Measurements from ENCODE around the gene GABARAPL1.
"Not testable (repeated sequence)": the region's sequence is repeated elsewhere in the genome, so short reads cannot be mapped to it uniquely, and the experiment has no call there.

Gene GABARAPL1

DNA sequence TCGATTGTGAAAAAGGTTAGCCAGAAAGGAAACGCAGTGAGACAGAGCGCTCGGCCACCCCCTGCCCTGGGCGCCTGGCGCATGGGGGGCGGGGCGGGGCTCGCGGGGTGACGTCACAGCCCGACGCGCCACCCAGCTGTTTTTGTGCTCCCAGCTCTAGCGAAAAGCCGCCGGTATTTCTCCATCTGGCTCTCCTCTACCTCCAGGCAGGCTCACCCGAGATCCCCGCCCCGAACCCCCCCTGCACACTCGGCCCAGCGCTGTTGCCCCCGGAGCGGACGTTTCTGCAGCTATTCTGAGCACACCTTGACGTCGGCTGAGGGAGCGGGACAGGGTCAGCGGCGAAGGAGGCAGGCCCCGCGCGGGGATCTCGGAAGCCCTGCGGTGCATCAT, at the start of gene GABARAPL1:
GABARAPL1 (plus strand) TSS at position 139 of the 393 bp plus-strand sequence; CDS start at position 392, 253 bp downstream.
- peak; percentile 62 for DNase-seq

DNA sequence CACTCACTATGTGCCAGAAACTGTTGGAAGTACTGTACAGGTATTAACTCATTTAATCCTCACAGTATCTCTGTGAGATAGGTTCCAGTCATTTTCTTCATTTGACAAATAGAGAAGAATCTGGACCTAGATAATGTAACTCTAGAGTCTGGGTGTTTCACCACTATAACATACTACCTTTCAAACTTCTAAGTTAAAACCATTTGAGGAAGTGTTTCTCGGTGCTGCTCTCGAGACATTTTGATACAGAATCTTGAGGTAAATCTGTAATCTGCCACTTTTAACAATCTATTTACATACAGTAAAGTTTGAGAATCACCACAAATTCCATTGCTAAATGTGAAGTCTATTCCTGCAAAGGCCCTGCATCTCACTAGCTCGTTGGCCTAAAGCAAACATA, 49.6 kb upstream of the GABARAPL1 start:
- no peak for DNase-seq

DNA sequence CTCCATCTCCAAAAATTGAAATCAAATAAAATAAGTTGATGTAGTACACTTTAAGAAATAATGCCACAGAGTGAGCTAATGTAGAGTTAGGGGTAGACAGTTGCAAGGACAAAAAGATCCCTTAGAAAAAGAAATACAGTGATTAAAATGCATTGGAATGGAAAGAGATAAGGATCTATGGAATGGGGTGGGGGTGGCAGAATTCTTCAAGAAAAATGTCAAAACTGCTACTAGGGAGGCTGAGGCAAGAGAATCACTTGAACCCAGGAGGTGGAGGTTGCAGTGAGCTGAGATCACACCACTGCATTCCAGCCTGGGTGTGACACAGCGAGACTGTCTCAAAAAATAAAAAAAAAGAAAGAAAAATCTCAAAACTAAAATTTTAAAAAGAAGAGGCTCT, 47.3 kb upstream of the GABARAPL1 start:
- no peak for DNase-seq

DNA sequence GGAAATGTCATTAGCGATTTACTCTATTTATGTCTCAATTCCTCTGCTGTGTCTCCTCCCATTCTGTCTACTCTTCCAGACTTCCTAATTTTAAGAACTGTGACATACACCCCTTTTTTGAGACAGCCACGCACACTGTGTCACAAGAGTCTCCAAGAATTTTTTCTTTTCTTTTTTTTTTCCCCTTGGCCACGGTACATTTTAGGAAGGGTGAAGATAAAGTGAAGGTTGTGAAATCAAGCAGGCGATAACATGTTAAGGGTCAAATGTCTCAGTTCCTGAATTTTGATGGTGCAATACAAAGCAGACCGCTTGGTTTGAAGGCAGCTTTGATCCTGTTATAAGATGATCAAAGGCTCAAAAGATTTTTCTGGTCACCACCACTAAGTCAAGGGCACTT, 45.1 kb upstream of the GABARAPL1 start:
- no peak for DNase-seq

DNA sequence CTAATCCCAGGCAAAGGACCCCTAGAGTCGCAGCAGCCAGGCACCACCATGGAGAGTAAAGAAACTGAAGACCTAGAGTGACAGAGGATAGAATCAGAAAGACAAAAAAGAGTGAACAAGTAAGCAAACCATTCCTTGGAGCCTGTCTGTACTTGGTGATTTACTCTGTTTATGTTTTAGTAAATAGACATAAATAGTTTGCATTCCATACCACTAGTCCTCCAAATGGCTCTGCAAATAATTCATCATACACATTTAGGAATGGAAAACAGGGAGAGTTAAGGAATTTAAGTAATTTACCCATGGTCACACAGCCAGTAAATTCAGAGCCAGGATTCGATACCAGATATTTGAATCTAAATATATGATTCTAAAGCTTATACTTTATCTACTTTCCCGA, 43.6 kb upstream of the GABARAPL1 start:
- DNase-seq, result no peak

DNA sequence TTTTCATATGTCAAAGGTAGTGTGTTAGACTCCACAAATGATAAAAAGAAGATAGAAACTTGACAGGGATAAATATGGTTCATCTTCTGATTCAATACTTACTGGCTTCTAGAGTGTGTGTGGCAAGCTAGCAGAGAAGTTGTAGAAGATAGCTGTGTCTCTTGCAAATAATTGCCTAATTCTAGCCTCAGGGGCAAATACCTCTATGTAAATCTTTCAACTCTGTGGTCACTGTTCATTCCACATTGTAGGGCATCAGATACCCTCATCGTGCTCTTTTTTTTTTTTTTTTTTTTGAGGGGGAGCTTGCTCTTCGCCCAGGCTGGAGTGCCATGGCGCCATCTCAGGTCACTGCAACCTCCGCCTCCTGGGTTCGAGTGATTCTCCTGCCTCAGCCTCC, 42.5 kb upstream of the GABARAPL1 start:
- DNase-seq, result no peak

DNA sequence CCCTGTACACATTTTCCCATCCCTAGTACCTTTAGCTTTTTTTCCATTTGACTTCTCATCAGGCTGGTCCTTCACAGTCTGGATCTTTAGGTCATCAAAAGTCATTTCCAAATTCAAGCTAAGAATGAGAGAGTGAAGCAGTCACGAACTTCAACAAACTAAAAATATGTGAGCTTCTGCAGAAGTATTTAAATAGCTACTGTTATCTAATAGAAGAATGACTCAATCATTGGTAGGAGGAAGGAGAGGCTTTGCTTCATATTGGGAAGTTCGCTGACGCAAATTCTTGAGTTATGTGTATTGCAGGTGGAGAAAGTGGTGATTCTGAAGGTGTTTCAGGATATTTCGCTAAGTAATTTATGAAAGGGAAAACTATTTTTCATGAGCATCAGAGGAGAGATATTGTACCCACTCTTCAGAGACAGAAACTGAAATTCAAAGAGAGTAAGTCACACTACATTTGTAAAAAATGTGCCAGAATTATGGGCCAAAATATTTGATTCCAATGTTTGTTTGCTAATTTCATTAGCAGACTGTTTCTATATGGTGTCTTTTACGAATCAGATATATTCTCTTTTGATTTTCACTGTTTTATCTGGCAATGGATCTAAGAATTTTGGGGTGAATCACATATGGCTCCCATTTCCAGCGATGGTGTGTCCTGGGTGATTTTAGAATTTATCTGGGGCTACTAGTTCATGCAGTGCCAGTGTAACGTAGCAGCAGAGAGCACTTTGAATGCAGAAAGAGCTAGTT, 40.5 kb upstream of the GABARAPL1 start, which contains the start of gene OLR1:
OLR1 (minus strand) TSS at position 160 of the 756 bp plus-strand sequence; CDS start at position 105, 55 bp downstream.
- no peak for DNase-seq

DNA sequence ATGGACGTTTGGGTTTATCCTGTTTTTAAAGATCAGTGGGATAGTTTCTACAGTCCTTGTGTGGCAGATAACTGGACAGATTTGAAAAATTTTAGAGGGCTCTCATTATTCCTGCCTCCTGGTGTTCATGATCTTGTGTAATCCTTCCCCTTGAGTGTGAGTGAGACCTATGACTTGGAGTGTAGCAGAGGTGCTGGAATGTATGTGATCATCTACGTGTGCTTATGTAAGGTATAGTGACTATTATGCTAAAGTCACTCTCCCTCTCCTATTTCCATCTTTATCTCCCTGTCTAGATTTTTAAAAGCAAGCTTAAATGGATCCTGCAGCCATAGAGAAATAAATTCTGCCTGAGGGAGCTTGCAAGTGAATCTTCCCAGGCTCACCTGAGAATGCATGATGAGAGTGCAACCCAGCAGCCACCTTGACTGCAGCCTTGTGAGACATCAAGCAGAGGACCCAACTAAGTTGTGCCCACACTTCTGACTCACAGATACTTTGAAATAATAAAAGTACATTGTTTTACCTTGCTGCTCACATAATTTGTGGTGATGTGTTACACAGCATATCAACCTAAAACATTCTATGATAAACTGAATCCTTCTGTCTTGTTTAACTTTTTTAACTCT, 37.6 kb upstream of the GABARAPL1 start:
- no peak for DNase-seq

DNA sequence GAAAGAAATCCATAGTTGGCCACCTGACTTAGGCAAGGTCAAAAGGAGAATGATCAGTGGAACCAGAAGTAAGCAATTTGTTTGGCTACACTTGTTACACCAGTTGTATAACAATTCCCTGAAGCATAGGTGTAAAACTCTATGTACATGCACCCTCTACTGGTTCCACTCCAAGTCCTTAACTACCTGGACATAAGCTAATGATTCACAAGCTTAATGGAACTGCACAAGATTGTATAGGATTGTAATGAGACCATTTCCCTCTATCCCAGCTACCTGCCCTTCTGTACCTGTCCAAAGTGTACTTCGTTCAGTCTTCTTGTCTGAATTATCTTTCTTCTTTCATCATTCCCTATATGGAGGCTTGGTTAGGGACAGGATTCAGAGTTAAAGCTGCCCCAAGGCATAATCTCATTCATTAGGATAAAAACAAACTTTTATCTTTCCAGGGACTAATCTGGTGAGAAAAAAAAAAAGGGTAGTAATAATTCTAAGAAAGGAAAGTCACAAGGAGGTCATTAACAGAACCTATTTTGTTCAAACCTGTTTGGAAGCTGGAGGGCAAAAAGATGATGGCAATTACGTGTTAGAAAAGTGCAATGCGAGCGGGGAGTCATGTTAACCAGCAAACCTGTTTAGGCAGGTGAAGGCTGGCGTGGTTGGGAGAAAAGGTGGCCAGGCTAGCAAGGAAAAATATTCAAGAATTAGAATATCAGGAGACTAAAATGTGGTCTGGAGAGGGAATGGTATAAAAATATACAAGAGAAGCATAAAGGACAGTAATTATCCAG, 36.6 kb upstream of the GABARAPL1 start:
- no peak for DNase-seq

DNA sequence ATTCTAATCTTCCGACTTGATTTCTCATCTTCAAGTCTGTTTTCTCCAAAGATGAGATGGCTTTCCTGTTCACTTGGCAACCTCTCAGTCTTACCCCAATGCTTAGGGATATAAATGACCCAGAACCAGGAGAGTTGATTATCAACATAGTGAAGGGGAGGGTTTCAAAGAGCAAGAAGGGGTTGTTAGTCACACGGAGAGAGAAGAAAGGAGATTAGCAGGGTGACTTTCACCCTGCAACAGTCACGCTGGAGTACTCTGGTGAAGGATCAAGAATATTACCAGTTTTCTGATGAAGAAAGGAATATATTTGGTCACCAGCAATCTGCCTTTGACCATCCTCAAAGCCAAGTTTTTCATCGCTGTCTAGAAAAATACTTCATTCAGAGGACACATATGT, 33.9 kb upstream of the GABARAPL1 start, which contains the start of gene TMEM52B:
TMEM52B (plus strand) TSS at position 212 of the 400 bp plus-strand sequence. CDS start 543 bp downstream, outside the sequence.
- DNase-seq, result no peak

DNA sequence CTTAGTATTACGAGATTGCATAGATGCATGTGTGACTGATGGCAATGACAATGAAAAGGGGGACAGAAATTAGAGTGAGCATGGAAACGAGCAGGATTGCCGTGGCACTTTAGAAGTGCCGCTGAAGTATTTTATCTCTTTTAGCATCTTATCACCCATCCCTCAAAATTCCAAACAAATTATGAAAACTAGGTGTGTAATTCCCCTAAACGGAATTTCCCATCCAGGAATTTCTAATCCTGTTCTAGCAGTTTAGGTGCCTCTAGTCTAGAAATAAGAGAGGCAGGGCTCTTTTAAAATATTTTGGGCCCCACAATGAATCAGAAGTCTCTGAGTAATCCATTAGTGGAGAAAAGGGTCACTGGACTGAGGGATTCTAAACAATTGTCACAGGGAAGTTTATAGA, 32.9 kb upstream of the GABARAPL1 start:
- DNase-seq, result no peak

DNA sequence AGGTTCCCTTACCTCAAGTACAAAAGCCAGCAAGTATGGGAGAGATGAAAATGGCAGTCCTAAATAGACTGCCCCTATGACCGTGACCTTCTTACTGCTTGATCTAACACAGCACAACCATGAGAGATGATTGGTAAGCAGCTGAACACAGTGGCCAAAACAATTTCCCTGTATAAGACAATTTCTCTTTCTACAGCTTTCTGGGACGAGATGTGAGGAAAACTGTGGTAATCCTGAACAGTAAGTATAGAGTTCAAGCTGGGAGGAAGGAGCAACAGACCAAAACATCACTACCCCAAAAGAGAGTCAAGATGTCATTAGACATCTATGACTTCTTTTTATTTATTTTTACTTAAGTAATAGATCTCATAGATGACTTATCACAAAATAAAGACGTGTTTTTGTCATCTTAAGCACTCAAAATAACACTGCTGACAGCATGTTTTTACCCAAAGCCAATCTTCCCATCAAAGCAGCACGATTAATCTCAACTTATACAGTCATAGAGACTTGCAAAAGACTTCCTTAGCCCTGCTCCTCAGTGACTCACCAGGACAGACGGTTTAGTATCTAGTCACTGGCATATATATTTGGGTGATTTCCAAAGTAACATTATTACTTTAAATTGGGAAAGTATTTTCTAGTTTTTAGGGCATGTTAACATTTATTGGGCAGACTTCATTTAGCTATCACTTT, 30.2 kb upstream of the GABARAPL1 start:
- DNase-seq, result no peak

DNA sequence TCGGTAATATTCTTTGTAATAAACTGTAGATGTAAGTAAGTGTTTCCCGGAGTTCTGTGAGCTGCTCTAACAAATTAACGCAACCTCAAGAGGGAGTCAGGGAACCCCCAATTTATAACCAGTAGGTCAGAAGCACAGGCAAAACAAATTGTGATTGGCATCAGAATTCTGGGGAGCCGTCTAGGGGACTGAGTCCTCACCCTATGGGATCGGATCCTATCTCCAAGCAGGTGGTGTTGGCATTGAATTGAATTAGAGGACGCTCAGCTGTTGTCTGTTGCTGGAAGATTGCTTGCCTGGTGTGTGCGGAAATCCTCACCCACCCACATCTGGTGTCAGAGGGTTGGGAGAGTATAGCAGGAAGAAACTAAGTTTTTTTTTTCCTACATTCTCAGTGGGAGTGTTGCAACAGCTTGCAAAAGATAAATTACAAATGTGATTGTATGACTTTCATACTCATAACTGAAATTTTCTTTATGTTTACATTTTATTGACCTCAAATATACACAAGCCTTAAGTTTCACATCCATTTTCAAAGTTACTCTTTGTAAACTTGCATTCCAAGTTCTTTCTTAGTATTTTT, 28.3 kb upstream of the GABARAPL1 start:
- DNase-seq, result no peak

DNA sequence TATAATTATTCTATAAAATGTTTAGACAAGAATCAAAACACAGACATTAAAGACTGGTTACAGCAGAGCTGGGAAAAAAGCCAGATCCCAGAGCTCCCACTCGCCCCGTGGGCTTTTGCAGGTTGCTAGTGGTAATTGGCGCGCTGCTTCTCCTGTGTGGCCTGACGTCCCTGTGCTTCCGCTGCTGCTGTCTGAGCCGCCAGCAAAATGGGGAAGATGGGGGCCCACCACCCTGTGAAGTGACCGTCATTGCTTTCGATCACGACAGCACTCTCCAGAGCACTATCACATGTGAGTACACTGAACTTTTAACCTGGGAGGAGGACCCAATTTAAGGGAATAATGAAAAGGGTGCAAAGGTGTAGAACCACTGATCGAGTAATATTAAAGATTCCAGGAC, 26.4 kb upstream of the GABARAPL1 start:
- no peak for DNase-seq

DNA sequence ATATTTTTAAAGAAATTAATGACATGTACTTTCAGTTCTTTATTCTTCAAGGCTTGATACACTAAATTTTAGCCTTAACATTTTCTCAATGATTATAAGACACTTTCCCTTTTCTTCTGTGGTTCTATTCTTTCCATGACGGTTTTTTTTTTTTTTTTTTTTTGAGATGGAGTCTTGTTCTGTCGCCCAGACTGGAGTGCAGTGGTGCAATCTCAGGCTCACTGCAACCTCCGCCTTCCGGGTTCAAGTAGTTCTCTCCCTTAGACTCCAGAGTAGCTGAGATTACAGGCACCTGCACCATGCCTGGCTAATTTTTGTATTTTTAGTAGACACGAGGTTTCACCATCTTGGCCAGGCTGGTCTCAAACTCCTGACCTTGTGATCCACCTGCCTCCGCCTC, 25.7 kb upstream of the GABARAPL1 start:
- not testable (repeated sequence) for DNase-seq

DNA sequence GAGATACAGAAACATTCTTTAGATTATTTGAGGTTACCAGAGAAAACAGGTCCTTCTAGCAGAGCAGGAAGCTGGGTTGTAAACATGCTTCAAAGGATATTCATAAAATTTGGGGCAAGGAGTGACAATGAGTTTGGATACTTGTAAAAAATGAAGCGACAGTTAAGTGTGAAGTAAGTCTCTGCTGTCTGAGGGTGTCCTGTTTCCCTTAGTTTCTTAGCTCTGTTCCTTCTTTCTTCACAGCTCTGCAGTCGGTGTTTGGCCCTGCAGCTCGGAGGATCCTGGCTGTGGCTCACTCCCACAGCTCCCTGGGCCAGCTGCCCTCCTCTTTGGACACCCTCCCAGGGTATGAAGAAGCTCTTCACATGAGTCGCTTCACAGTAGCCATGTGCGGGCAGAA, 23.0 kb upstream of the GABARAPL1 start:
- DNase-seq, result no peak

DNA sequence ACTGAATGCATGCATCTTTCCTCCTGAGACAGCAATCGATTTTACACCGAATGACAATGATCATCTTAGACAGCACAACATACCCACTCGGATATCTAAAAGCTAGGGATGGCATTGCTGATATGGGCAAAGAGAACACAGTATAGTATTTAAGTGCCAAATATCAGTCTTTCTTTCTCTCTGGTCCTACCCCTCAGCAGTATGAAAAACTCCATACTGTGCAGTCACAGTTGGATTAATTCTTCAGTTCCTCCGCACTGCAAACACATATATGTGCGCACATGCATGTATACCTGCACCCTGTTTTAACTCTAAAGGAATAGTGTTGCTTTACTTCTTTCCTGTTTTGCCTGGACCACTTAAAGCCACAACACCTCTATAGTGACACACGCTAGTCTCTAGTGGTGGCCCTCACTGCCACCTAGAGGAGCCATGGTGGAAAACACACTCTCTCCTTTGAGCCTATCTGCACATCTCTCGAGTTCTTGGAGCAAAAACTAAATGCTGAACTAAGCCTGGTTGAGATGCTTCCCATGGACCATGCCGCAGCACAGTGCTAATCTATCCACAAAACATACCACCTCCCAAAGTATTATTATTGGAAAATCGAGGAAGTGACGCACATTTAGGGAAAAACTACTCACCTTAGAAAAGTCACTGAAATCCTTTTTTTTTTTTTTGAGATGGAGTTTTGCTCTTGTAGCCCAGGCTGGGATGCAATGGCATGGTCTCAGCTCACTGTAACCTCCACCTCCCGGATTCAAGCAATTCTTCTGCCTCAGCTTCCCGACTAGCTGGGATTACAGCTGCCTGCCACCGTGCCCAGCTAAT, 21.9 kb upstream of the GABARAPL1 start:
- peak; percentile 1 for DNase-seq

DNA sequence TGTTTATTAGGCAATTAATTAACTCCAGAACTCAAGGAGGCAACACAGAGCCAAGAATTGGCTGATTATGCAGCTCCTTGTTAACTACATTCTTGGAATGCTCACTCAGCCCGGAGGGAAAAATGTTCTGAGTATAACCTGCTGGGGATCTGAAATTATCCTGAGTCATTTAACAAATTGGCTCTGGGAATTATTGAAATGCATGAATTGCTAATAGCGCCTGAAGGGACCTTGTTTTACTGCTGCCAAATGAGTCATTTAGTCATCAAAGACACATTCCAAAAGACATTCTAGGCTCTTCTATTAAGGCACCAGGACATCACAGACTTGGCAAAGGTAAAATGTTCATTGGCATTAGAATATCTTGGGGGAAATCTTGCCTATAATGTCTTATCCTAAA, 20.8 kb upstream of the GABARAPL1 start:
- no peak for DNase-seq

DNA sequence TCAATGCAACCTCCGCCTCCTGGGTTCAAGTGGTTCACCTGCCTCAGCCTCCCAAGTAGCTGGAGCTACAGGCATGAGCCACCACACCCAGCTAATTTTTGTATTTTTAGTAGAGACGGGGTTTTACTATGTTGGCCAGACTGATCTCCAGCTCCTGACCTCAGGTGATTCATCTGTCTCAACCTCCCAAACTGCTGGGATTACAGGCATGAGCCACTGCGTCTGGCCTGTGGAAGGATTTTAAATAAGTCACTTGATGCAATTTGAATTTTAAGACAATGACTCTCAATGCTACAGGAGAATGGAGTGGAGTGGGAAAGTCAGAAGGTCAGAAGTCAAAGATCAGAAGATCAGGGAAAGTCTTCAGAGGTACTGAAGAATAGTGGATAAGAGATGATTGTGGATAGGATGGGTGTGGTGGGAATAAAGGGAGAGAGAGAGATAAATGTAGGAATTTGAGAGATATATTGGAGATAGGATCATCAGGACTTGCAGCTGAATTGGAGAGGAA, 18.5 kb upstream of the GABARAPL1 start:
- no peak for DNase-seq

DNA sequence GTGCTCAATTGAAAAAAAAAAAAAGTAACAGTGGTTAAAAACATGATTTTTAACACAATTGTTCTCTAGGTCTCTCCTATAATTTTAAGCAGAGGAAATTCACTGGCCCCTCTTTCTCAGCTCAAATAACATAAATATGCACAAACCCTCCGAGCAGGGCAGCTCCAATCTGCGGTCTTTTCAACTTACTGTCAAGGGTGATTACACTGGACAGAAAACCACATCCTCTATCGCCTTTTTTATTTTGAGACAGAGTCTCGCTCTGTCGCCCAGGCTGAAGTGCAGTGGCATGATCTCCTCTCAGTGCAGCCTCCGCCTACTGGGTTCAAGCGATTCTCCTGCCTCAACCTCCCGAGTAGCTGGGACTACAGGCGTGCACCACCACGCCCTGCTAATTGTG, 16.5 kb upstream of the GABARAPL1 start:
- DNase-seq, result peak; percentile 15

DNA sequence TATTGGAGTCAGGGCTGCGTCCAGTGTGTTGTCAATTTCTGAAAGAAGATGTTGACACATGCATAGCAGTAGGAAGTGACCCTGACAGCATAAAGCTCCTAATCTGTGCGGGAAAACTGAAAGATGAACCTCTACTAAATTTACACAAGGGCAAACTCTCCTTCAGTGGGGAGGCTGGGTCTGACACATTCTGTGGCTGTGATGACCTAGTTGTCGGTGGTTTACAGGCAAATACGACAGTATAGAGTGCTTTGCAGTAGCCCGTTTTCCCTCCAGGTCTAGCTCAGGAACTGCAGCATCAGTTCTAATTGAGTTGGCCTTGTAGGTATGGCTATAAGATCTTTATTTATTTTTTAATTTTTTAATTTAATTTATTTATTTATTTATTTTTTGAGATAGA, 14.8 kb upstream of the GABARAPL1 start:
- DNase-seq, result peak; percentile 25

Measured in NK-92 treated with Interleukin-12 subunit alpha and Interleukin-12 subunit beta, amount 100 ng/mL, for 24 hours (cell line).